ENCODE measurements around the gene CYP4X1.
"Not testable (repeated sequence)": the region's sequence is repeated elsewhere in the genome, so short reads cannot be mapped to it uniquely, and the experiment has no call there.

Gene CYP4X1

DNA sequence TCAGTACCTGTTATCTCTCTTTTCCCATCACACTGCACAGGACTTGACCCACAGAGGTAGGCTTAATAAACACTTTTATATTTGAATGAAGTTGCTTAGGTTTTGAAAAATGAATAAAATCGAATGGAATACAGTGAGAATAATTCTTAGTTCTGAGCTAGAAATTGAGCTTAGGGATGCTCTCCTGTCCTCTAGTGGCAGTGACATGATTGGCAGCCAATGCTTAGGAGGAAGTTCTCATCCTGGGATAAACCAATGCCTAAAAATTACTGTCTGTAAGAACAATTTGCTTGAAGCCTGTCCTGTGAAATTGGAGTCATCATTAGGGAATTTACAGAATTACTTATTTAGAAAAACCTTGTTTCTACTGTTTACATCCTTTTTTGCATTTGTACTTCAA lies 21.3 kb upstream of the CYP4X1 start:
- no peak overlapping the region for H3K4me3 ChIP-seq (ENCODE audit: low read depth, low read length)
- TF ChIP-seq, protein P1, sequence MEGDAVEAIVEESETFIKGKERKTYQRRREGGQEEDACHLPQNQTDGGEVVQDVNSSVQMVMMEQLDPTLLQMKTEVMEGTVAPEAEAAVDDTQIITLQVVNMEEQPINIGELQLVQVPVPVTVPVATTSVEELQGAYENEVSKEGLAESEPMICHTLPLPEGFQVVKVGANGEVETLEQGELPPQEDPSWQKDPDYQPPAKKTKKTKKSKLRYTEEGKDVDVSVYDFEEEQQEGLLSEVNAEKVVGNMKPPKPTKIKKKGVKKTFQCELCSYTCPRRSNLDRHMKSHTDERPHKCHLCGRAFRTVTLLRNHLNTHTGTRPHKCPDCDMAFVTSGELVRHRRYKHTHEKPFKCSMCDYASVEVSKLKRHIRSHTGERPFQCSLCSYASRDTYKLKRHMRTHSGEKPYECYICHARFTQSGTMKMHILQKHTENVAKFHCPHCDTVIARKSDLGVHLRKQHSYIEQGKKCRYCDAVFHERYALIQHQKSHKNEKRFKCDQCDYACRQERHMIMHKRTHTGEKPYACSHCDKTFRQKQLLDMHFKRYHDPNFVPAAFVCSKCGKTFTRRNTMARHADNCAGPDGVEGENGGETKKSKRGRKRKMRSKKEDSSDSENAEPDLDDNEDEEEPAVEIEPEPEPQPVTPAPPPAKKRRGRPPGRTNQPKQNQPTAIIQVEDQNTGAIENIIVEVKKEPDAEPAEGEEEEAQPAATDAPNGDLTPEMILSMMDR (IDR thresholded peaks at IDR 0.05; ENCODE audit: low read depth, low read length) = peak; percentile 67
- no peak for TF ChIP-seq MYC (IDR thresholded peaks at IDR 0.05; ENCODE audit: low read depth, low read length)
- peak; percentile 7 for DNase-seq (ENCODE audit: low read depth)

DNA sequence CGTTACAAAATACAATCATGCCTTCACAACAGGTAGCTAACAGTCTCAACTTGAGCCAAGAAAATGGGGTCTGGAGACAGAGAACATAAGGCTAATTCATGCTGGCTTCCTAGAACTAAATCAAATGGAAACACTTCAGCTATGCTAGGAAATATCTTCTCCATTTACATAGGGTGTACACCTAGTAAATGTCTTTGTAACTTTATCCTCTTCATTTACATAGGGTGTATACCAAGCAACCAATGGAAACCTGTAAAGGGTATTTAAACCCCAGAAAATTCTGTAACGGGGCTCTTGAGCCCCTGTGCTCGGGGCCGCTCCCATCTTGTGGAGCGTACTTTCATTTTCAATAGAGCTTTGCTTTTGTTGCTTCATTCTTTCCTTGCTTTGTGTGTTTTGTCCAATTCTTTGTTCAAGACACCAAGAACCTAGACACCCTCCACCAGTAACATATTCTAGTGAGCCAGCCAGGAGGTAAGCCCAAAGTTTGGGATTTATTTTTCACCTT lies 19.5 kb upstream of the CYP4X1 start:
- TF ChIP-seq MYC (IDR thresholded peaks at IDR 0.05; ENCODE audit: low read depth, low read length) = no peak
- no peak for TF ChIP-seq POLR2A (IDR thresholded peaks at IDR 0.05; ENCODE audit: extremely low read depth, insufficient read length)
- TF ChIP-seq, protein P1 (IDR thresholded peaks at IDR 0.05; ENCODE audit: low read depth, low read length) = no peak
- TF ChIP-seq, protein P2, sequence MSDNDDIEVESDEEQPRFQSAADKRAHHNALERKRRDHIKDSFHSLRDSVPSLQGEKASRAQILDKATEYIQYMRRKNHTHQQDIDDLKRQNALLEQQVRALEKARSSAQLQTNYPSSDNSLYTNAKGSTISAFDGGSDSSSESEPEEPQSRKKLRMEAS (IDR thresholded peaks at IDR 0.05; ENCODE audit: low read depth, low read length) = no peak
- DNase-seq (ENCODE audit: low read depth) = no peak
- no peak overlapping the region for H3K4me3 ChIP-seq (ENCODE audit: low read depth, low read length)

DNA sequence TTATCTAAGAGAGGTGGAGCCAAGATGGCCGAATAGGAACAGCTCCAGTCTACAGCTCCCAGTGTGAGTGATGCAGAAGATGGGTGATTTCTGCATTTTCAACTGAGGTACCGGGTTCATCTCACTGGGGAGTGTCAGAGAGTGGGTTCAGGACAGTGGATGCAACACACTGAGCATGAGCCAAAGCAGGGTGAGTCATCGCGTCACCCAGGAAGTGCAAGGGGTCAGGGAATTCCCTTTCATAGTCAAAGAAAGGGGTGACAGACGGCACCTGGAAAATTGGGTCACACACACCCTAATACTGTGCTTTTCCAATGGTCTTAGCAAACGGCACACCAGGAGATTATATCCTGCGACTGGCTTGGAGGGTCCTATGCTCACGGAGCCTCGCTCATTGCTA lies 17.0 kb upstream of the CYP4X1 start:
- H3K4me3 ChIP-seq (ENCODE audit: low read depth, low read length); DNase-seq (ENCODE audit: low read depth): not testable (repeated sequence)

DNA sequence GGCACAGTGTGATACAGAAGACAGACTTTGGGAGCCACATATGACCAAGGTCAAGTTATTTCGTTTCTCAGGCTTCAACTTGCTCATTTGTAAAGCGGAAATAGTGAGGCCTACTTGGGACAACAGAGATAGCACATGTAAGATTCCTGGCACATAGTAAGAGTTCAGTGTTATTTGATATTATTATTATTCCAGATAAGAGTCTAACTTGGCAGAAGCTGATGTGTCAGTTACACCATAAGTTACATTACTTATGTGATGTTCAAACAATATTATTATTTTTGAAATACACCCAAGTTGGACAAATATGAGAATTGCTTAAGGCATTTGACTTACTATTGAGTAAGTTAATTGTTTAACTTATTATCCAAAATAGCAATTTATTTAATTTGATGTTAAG lies 10.2 kb upstream of the CYP4X1 start:
- H3K4me3 ChIP-seq (ENCODE audit: low read depth, low read length) = no peak overlapping the region
- DNase-seq (ENCODE audit: low read depth) = no peak
- TF ChIP-seq, protein P1 (IDR thresholded peaks at IDR 0.05; ENCODE audit: low read depth, low read length) = no peak
- TF ChIP-seq POLR2A (IDR thresholded peaks at IDR 0.05; ENCODE audit: extremely low read depth, insufficient read length) (no peak), MYC (IDR thresholded peaks at IDR 0.05; ENCODE audit: low read depth, low read length) (no peak)
- TF ChIP-seq, protein P2 (IDR thresholded peaks at IDR 0.05; ENCODE audit: low read depth, low read length) = no peak

DNA sequence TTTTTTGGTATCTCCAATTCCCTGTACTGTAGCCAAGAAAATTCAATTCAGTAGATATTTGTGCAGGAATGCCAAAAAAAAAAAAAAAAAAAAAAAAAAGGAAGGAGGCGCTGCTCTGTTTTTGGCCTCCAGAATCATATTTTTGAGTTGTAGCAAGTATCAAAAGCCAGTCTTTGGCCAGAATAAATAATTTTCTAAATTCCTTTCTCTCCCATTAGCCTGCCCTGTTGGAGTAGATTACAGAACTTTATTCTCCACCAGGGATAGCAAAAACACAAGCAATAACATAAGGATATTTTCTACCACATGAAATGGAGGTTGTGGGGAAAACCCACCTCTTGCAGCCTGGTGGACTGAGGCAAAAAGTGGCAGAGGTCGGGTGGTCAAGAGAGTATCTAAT lies 2.4 kb upstream of the CYP4X1 start:
- no peak for TF ChIP-seq MYC (IDR thresholded peaks at IDR 0.05; ENCODE audit: low read depth, low read length)
- no peak for TF ChIP-seq POLR2A (IDR thresholded peaks at IDR 0.05; ENCODE audit: extremely low read depth, insufficient read length)
- TF ChIP-seq, protein P2 (IDR thresholded peaks at IDR 0.05; ENCODE audit: low read depth, low read length) = no peak
- TF ChIP-seq, protein P1 (IDR thresholded peaks at IDR 0.05; ENCODE audit: low read depth, low read length) = no peak
- DNase-seq (ENCODE audit: low read depth) = no peak
- no peak overlapping the region for H3K4me3 ChIP-seq (ENCODE audit: low read depth, low read length)

DNA sequence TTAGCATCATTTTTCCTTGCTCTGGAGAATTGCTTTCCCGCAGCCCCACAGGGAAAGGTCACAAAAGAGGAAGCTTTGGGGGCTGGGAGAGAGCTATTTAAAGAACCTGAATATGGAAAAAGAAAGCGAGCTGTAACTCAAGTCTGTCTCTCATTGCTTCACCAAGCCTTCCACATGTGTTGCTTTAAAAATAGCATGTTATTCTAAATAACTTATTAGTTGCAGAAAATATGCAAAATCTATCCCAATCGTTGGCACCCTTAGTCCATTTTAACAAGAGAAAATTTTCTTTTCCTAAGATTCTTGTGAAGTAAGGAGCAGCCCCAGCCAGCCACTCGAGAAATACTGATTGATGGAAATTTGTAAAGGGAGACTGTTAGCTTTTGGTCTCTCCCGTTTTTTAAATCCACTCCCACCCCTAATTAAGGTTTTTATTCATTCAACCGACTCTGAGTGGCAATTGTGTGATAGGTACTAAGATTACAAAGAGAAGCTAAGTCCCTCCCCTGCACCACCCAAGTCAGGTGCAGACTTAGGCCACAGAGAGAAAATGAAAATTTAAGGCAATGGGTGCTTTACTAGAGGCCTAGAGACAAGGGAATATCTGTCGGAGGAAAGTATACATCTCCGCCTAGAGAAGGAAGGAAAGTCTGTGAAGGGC lies 802 bp downstream of the CYP4X1 start:
- no peak overlapping the region for H3K4me3 ChIP-seq (ENCODE audit: low read depth, low read length)
- DNase-seq (ENCODE audit: low read depth) = no peak
- TF ChIP-seq, protein P1 (IDR thresholded peaks at IDR 0.05; ENCODE audit: low read depth, low read length) = no peak
- TF ChIP-seq, protein P2 (IDR thresholded peaks at IDR 0.05; ENCODE audit: low read depth, low read length) = no peak
- TF ChIP-seq MYC (IDR thresholded peaks at IDR 0.05; ENCODE audit: low read depth, low read length) = no peak
- TF ChIP-seq POLR2A (IDR thresholded peaks at IDR 0.05; ENCODE audit: extremely low read depth, insufficient read length) = no peak

Data from NB4 (cell line).